K562 (cell line): ENCODE results near the gene SEC14L3. TPM values are rescaled to one million over a fixed set of nuclear protein-coding genes. Genes with fewer than 3 reads are reported as not detected.

ENCODE experiments used
- CHD4 ChIP-seq: fragments of 200-600 bp; sonication (generic); IDR thresholded peaks from 3 replicates; pipeline ENCODE4 v1.6.1; 2012; ENCODE audit warnings: low read depth, mild to moderate bottlenecking, mixed read lengths, low read length, inconsistent platforms; ENCODE audit not compliant: insufficient read depth, insufficient replicate concordance, poor library complexity, severe bottlenecking
- GTF2F1 ChIP-seq: IDR thresholded peaks from 2 replicates; pipeline ENCODE4 v1.6.1; 2011; ENCODE audit warnings: low read depth, low read length, improper control_type of control experiment
- HINFP ChIP-seq: fragments of 450-650 bp; conservative IDR thresholded peaks from 2 replicates; pipeline ENCODE4 v1.6.1; 2016; ENCODE audit warnings: missing genetic modification characterization, low read depth, mild to moderate bottlenecking, control low read depth, missing compliant biosample characterization
- U2AF1 ChIP-seq: fragments of 200-400 bp; formaldehyde crosslinking; optimal IDR thresholded peaks from 2 replicates; pipeline ENCODE3; 2017; ENCODE audit warnings: mild to moderate bottlenecking, low read depth, low read length, moderate library complexity
- ZBTB11 ChIP-seq, 3 experiments: fragments of 200-800 bp in 1 of 3; fragments of 250-450 bp in 1 of 3; fragments of 450-650 bp in 1 of 3; sonication (Bioruptor Pico) in 1 of 3; sonication (Bioruptor generic) in 1 of 3; formaldehyde crosslinking in 1 of 3; IDR thresholded peaks; 2 replicates each; pipeline versions ENCODE4 v1.6.1 to v1.8.0; 2016 to 2022; ENCODE audit warnings: mild to moderate bottlenecking in 2 of 3, missing genetic modification characterization in 2 of 3, missing compliant biosample characterization in 1 of 3, moderate library complexity in 1 of 3
- ZNF217 ChIP-seq: sonication (generic); formaldehyde crosslinking; IDR thresholded peaks from 2 replicates; pipeline ENCODE4 v1.8.0; 2022; ENCODE audit warnings: mild to moderate bottlenecking, missing genetic modification reagents
- ZNF512 ChIP-seq: IDR thresholded peaks from 2 replicates; pipeline ENCODE4 v1.6.1; 2016; ENCODE audit warnings: missing genetic modification characterization, missing compliant biosample characterization
- ZNF609 ChIP-seq: sonication (generic); formaldehyde crosslinking; IDR thresholded peaks from 2 replicates; pipeline ENCODE4 v1.8.1; 2023; ENCODE audit warnings: missing genetic modification reagents, mild to moderate bottlenecking, borderline replicate concordance
- polyA plus RNA-seq, 8 experiments: library from polyadenylated mRNA; depleted of rRNA in 4 of 8; stranded (reverse) in 5 of 8; unstranded in 3 of 8; fragments of >200 nt; fragmentation: Nextera tagmentation in 2 of 8; fragmentation: Illumina TruSeq in 1 of 8; extraction: Ambion mirVana in 2 of 8; extraction: Trizol in 1 of 8; gene quantifications; 2 replicates each; pipeline versions ENCODE4 v1.2.1 to v1.2.3, GENCODE V29; 2011 to 2014; ENCODE audit warnings: inconsistent platforms in 1 of 8, missing spikeins in 1 of 8
- total RNA-seq, 7 experiments: library from RNA; depleted of rRNA in 6 of 7; stranded (reverse); fragments of >200 nt in 6 of 7; fragmentation: Illumina TruSeq in 2 of 7; extraction: Trizol in 2 of 7; gene quantifications; 2 replicates each; pipeline versions ENCODE4 v1.2.1 to v1.2.3, GENCODE V29; 2011 to 2021; ENCODE audit warnings: low replicate concordance in 1 of 7

Gene SEC14L3
- total and polyA plus RNA-seq, 9 of the 15 experiments (the other 6 are each of a cell fraction or from before 2014, with no cell fraction given), result not detected

- TF ChIP-seq ZNF609 (CRISPR knock-in tag) (no peak), HINFP (no peak), ZNF512 (tag) (no peak), U2AF1 (no peak), GTF2F1 (no peak), ZNF217 (CRISPR knock-in tag) (no peak), CHD4 (no peak), ZBTB11 (CRISPR knock-in tag; IDR thresholded peaks at IDR 0.05) (0 out of 6 replicates have a peak, but pooled peaks of 1 of the 3 experiments have one; percentile 19)
Observed at GRCh38 chr22:30425616-30426387, 46.0 kb downstream of the SEC14L3 start, which contains the start of gene MTFP1 (continued).
